CD8-positive, alpha-beta memory T cell (primary cell): ENCODE results near the gene ATN1. TPM values are rescaled to one million over a fixed set of nuclear protein-coding genes. Genes with fewer than 3 reads are reported as not detected.
"Not testable (repeated sequence)": the region's sequence is repeated elsewhere in the genome, so short reads cannot be mapped to it uniquely, and the experiment has no call there.

Experiments used
- CTCF ChIA-PET: fragments of 350-600 bp; sonication (Branson Sonifier 250); formaldehyde crosslinking; loops from one replicate; lab custom pipeline; 2021; ENCODE audit warnings: antibody characterized with exemption; lab: Charles Lee
- POLR2A ChIA-PET: fragments of 350-600 bp; sonication (Branson Sonifier 250); formaldehyde crosslinking; loops from one replicate; lab custom pipeline; 2021; ENCODE audit warnings: antibody characterized with exemption; lab: Charles Lee
- DNase-seq, 5 donors: peaks; one replicate each; pipeline versions ENCODE4 v3.0.0 to v3.0.0-alpha.2; 2020 to 2022; ENCODE audit warnings: mixed read lengths in 1 of 5
- H3K27ac ChIP-seq: one replicate; pipeline ENCODE4 v1.7.0; 2013; ENCODE audit warnings: low read depth, mild to moderate bottlenecking, low read length, moderate library complexity
- H3K27me3 ChIP-seq: 2 replicates; pipeline ENCODE4 v1.7.0; 2013; ENCODE audit warnings: low read length, mild to moderate bottlenecking; ENCODE audit not compliant: insufficient read depth, poor library complexity, severe bottlenecking
- H3K36me3 ChIP-seq: 2 replicates; pipeline ENCODE4 v1.7.0; 2013; ENCODE audit warnings: mild to moderate bottlenecking, low read length, moderate library complexity; ENCODE audit not compliant: insufficient read depth
- H3K4me1 ChIP-seq: 2 replicates; pipeline ENCODE4 v1.7.0; 2013; ENCODE audit warnings: mild to moderate bottlenecking, low read length, moderate library complexity; ENCODE audit not compliant: insufficient read depth
- H3K4me3 ChIP-seq: 2 replicates; pipeline ENCODE4 v1.7.0; 2013; ENCODE audit warnings: mild to moderate bottlenecking, low read length
- H3K9me3 ChIP-seq: 2 replicates; pipeline ENCODE4 v1.7.0; 2013; ENCODE audit warnings: mild to moderate bottlenecking, low read length
- H3K27ac Mint-ChIP-seq, 8 donors: one replicate each; pipeline ENCODE4 v1.8.0; 2020 to 2021; ENCODE audit warnings: mixed read lengths in 8 of 8, mild to moderate bottlenecking in 6 of 8, inconsistent platforms in 3 of 8, moderate library complexity in 3 of 8
- H3K27me3 Mint-ChIP-seq, 2 donors: one replicate each; pipeline ENCODE4 v1.8.0; 2020 to 2021; ENCODE audit warnings: mixed read lengths in 2 of 2, mild to moderate bottlenecking in 1 of 2, moderate library complexity in 1 of 2
- H3K36me3 Mint-ChIP-seq, 3 donors: one replicate each; pipeline ENCODE4 v1.8.0; 2020 to 2021; ENCODE audit warnings: mixed read lengths in 3 of 3, inconsistent platforms in 1 of 3, mild to moderate bottlenecking in 1 of 3
- H3K4me1 Mint-ChIP-seq, 3 donors: one replicate each; pipeline ENCODE4 v1.8.0; 2020 to 2021; ENCODE audit warnings: mixed read lengths in 3 of 3, inconsistent platforms in 1 of 3, mild to moderate bottlenecking in 1 of 3
- H3K4me3 Mint-ChIP-seq, 7 donors: one replicate each; pipeline ENCODE4 v1.8.0; 2020 to 2021; ENCODE audit warnings: mixed read lengths in 7 of 7, mild to moderate bottlenecking in 6 of 7, moderate library complexity in 4 of 7, inconsistent platforms in 2 of 7
- H3K9me3 Mint-ChIP-seq, 5 donors: one replicate each; pipeline ENCODE4 v1.8.0; 2020 to 2022; ENCODE audit warnings: mixed read lengths in 5 of 5, mild to moderate bottlenecking in 3 of 5, moderate library complexity in 2 of 5, inconsistent platforms in 1 of 5
- polyA plus RNA-seq: library from polyadenylated mRNA; unstranded; fragments of 300-500 nt; fragmentation: Illumina TruSeq; gene quantifications from one replicate; pipeline ENCODE4 v1.2.3, GENCODE V29; 2021
- total RNA-seq, 2 experiments: library from RNA; stranded (reverse); gene quantifications; one replicate each; pipeline ENCODE4 v1.2.3, GENCODE V29; 2021

The ATN1 gene
- total and polyA plus RNA-seq, 3 experiments from 2014 or later, result 0.62 to 60.4 (median 54.8) TPM

- H3K36me3 Mint-ChIP-seq, result peaks cover 0 to 5% (median 3%) of the 10 kb centered on the region in 3 donors
- H3K27ac Mint-ChIP-seq, result no peak overlapping the region
- no peak for DNase-seq
- no peaks in the 10 kb centered on the region for H3K36me3 ChIP-seq
- peaks cover 0 to 5% (median 0%) of the 10 kb centered on the region in 3 donors for H3K4me1 Mint-ChIP-seq
- H3K4me3 Mint-ChIP-seq, result no peak overlapping the region
- H3K9me3 Mint-ChIP-seq, result no peaks in the 10 kb centered on the region
- H3K9me3 ChIP-seq, result no peaks in the 10 kb centered on the region
- ChIA-PET CTCF (interaction anchor here (1.0 to 7.9 kb wide), 4 partner anchors 14 to 36 kb away, joined by 3 to 50 read pairs (median 25); partner anchors contain the start of gene SPSB2), POLR2A (interaction anchor here (0.9 to 1.6 kb wide), 4 partner anchors 9 to 54 kb away, joined by 3 to 10 read pairs (median 4); partner anchors contain the start of genes CDCA3, ENO2 and USP5)
- peak overlapping the region; percentile 95 for H3K27ac ChIP-seq
- no peaks in the 10 kb centered on the region for H3K27me3 Mint-ChIP-seq
- H3K4me3 ChIP-seq, result peak overlapping the region; percentile 86
- H3K27me3 ChIP-seq, result no peaks in the 10 kb centered on the region
- H3K4me1 ChIP-seq, result peaks cover 16% of the 10 kb centered on the region
These were observed 22.2 kb upstream of the ATN1 start for GRCh38 chr12:6905414-6906040.

GRCh38 chr12:6908141-6908540, 19.6 kb upstream of the ATN1 start:
- H3K9me3 Mint-ChIP-seq, DNase-seq: not testable (repeated sequence)
- POLR2A ChIA-PET, result interaction anchor here (0.7 to 0.8 kb wide), 2 partner anchors 17 to 30 kb away, joined by 3 to 7 read pairs; no protein-coding TSS in a partner anchor

GRCh38 chr12:6909421-6910145, 18.2 kb upstream of the ATN1 start:
- Mint-ChIP-seq H3K4me1 (peaks cover 12 to 19% (median 13%) of the 10 kb centered on the region in 3 donors), H3K4me3 (peak overlapping the region in 1 of 7 donors; percentile 14), H3K27ac (peak overlapping the region in 3 of 8 donors; percentile 6 to 51 (median 46)), H3K9me3 (no peaks in the 10 kb centered on the region), H3K36me3 (peaks cover 0 to 8% (median 3%) of the 10 kb centered on the region in 3 donors), H3K27me3 (no peaks in the 10 kb centered on the region)
- no peaks in the 10 kb centered on the region for H3K27me3 ChIP-seq
- no peaks in the 10 kb centered on the region for H3K36me3 ChIP-seq
- no peak for DNase-seq
- no peak overlapping the region for H3K4me3 ChIP-seq
- CTCF ChIA-PET, result interaction anchor here (0.7 to 7.9 kb wide), 4 partner anchors 15 to 52 kb away, joined by 3 to 50 read pairs (median 10); no protein-coding TSS in a partner anchor
- no peak overlapping the region for H3K27ac ChIP-seq
- POLR2A ChIA-PET, result no interaction called here
- no peaks in the 10 kb centered on the region for H3K9me3 ChIP-seq
- H3K4me1 ChIP-seq, result peaks cover 18% of the 10 kb centered on the region

More at GRCh38 chr12:6908141-6908540, 19.6 kb upstream of the ATN1 start:
- H3K9me3 ChIP-seq, H3K4me1 Mint-ChIP-seq, H3K27ac ChIP-seq, H3K27me3 Mint-ChIP-seq, H3K36me3 ChIP-seq, H3K36me3 Mint-ChIP-seq, H3K27ac Mint-ChIP-seq, H3K4me3 Mint-ChIP-seq, H3K4me3 ChIP-seq, H3K27me3 ChIP-seq: not testable (repeated sequence)
- peaks cover 17% of the 10 kb centered on the region for H3K4me1 ChIP-seq
- CTCF ChIA-PET, result interaction anchor here (1.2 to 7.9 kb wide), 7 partner anchors 8 to 56 kb away, joined by 3 to 50 read pairs (median 7); partner anchors contain the start of genes SPSB2 and USP5

- POLR2A ChIA-PET, result interaction anchor here (0.6 to 2.6 kb wide), 4 partner anchors 21 to 1011 kb away, joined by 3 to 14 read pairs (median 10); no protein-coding TSS in a partner anchor
- peaks cover 21 to 44% (median 30%) of the 10 kb centered on the region in 3 donors for H3K4me1 Mint-ChIP-seq
- Histone ChIP-seq H3K36me3 (no peaks in the 10 kb centered on the region), H3K4me1 (peaks cover 21% of the 10 kb centered on the region), H3K9me3 (no peaks in the 10 kb centered on the region), H3K4me3 (no peak overlapping the region), H3K27me3 (no peaks in the 10 kb centered on the region), H3K27ac (no peak overlapping the region)
- H3K4me3 Mint-ChIP-seq, result peak overlapping the region in 6 of 7 donors; percentile 13 to 95 (median 66)
- DNase-seq, result no peak
- H3K27ac Mint-ChIP-seq, result peak overlapping the region; percentile 81 to 98 (median 94)
- H3K9me3 Mint-ChIP-seq, result no peaks in the 10 kb centered on the region
- CTCF ChIA-PET, result interaction anchor here (1.1 to 4.4 kb wide), 6 partner anchors 10 to 40 kb away, joined by 3 to 28 read pairs (median 14); partner anchors contain the start of gene SPSB2
- peaks cover 0 to 30% (median 3%) of the 10 kb centered on the region in 3 donors for H3K36me3 Mint-ChIP-seq
- no peaks in the 10 kb centered on the region for H3K27me3 Mint-ChIP-seq
These were observed 15.4 kb upstream of the ATN1 start for GRCh38 chr12:6912164-6912935.

GRCh38 chr12:6914246-6914946, 13.4 kb upstream of the ATN1 start, which contains the start of gene ENO2:
Gene ENO2, plus strand, starts transcription at chr12:6914580. Its CDS starts 1,253 bp downstream, at chr12:6915833.
- H3K27ac ChIP-seq, result peak within 1 kb of the TSS; percentile 66
- H3K36me3 ChIP-seq, result peaks cover 2% of the 10 kb centered on the region
- Mint-ChIP-seq H3K27me3 (no peaks in the 10 kb centered on the region), H3K4me1 (peaks cover 21 to 44% (median 30%) of the 10 kb centered on the region in 3 donors), H3K36me3 (peaks cover 0 to 39% (median 2%) of the 10 kb centered on the region in 3 donors), H3K9me3 (no peaks in the 10 kb centered on the region), H3K27ac (peak within 1 kb of the TSS; percentile 94 to 99 (median 96)), H3K4me3 (peak within 1 kb of the TSS; percentile 89 to 99 (median 94))
- no peaks in the 10 kb centered on the region for H3K27me3 ChIP-seq
- peak within 1 kb of the TSS; percentile 69 for H3K4me3 ChIP-seq
- CTCF ChIA-PET, result interaction anchor here (0.7 to 4.4 kb wide), 7 partner anchors 11 to 49 kb away, joined by 3 to 28 read pairs (median 4); partner anchors contain the start of genes C12orf57, RNU7-1 and SPSB2
- peak; percentile 79 to 94 (median 87) for DNase-seq
- H3K9me3 ChIP-seq, result no peaks in the 10 kb centered on the region
- H3K4me1 ChIP-seq, result peaks cover 21% of the 10 kb centered on the region
- POLR2A ChIA-PET, result interaction anchor here (0.6 to 2.6 kb wide), 17 partner anchors 9 to 244 kb away, joined by 3 to 14 read pairs (median 5); partner anchors contain the start of genes C12orf57, LRRC23, RNU7-1 and SPSB2

- H3K36me3 Mint-ChIP-seq, result peaks cover 3 to 47% (median 4%) of the 10 kb centered on the region in 3 donors
- H3K4me3 Mint-ChIP-seq, result peak overlapping the region; percentile 89 to 99 (median 94)
- DNase-seq, result no peak
- peak overlapping the region; percentile 94 to 99 (median 96) for H3K27ac Mint-ChIP-seq
- Histone ChIP-seq H3K36me3 (peaks cover 6% of the 10 kb centered on the region), H3K9me3 (no peaks in the 10 kb centered on the region), H3K4me3 (peak overlapping the region; percentile 69), H3K4me1 (peaks cover 21% of the 10 kb centered on the region), H3K27ac (peak overlapping the region; percentile 66), H3K27me3 (no peaks in the 10 kb centered on the region)
- H3K9me3 Mint-ChIP-seq, result no peaks in the 10 kb centered on the region
- H3K4me1 Mint-ChIP-seq, result peaks cover 21 to 44% (median 30%) of the 10 kb centered on the region in 3 donors
- H3K27me3 Mint-ChIP-seq, result no peaks in the 10 kb centered on the region
- ChIA-PET CTCF (interaction anchor here (1.3 to 4.4 kb wide), 6 partner anchors 10 to 46 kb away, joined by 3 to 28 read pairs (median 6); partner anchors contain the start of genes C12orf57, RNU7-1 and SPSB2), POLR2A (interaction anchor here (1.0 to 2.6 kb wide), 11 partner anchors 9 to 193 kb away, joined by 3 to 14 read pairs (median 7); partner anchors contain the start of genes C12orf57, LRRC23, RNU7-1 and SPSB2)
These were observed 12.6 kb upstream of the ATN1 start for GRCh38 chr12:6914947-6915788.
